NCI-H2107 treated with DMSO at 0.1 percent for 48 hours (cell line): ENCODE data around the gene VSTM2B.

ENCODE experiments used
- DNase-seq: peaks from one replicate; lab custom pipeline; 2025; ENCODE audit not compliant: unreplicated experiment; lab: John Stamatoyannopoulos, UW

The VSTM2B gene

DNA sequence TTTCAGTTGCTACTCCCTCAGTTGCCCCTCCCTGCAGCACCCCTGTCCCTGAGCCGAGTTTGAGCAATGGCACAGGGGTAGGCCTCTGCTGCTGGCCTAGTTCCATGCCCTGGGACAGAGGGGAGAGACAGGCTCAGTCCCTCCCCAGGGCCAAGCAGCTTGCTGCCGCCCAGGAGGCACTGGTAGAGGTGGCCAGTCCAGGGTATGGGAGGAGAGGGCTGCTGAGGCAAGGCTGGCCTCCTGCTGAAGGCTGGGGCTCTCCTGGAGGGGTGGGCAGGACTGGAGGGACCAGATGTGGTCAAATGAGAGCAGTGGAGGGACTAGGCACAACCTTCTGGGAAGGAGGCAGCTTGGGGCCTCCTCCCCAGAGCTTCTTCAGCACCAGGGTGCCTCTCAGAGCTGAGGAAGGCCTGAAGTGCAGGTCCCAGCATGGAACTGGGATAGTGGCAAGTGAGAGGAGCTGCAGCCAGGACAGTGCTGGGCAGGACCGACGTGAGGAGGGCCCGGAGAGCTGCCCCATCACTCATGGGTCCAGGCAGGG lies 29.8 kb upstream of the VSTM2B start:
- DNase-seq = no peak

DNA sequence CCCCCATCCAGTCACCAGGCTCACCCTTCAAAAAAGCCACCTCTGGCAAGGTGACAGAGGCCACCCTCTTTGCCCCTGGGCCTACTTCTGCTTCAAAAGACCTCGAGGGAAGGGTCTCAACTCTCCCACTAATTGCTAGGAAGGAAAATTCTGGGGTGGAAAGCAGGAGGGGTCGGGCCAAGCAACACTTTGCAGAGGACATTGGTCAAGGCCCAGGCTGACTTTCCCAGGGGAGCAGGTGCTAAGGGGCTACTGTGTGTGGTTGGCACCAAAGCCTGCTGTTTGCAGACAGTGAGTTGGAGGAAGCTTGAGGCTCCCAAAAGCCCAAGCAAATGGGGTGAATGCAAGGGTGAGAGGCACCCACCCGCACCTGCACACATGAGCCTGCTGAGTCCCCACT lies 28.6 kb upstream of the VSTM2B start:
- DNase-seq = no peak

DNA sequence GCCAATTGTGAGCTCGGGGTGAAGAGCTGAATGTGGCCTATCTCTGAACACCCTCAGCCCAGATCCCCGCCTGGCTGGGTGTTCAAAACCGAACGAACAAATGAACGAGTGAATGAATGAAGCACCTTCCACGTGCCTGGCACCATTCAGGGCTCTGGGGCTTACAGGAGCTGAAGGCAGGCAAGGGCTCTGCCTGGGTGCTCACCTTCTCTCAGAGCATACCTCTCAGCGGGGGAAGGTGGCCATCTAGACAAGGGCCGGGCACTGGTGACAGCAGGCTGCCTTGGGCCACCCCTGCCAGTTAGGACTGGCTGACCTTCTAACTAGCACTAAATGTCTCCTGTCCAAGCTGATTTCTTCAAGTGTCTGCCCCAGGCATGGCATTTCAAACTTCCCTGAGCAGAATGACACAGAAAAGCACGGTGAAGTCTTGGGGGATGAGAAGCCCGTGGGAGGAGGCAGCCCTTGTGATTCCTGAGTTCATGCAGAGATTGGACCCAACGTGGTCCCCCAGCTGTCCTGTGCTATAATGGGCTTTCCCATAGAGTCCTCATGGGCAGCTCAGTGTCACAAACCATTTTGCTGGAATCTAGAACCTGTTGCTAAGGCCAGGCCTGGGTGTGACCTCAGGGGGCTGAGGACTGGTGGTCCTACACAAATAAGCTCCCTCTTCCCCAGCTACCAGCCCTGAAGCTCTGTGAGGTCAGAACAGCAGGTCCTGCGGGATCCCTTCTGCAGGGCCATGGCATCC lies 27.9 kb upstream of the VSTM2B start:
- DNase-seq = no peak

DNA sequence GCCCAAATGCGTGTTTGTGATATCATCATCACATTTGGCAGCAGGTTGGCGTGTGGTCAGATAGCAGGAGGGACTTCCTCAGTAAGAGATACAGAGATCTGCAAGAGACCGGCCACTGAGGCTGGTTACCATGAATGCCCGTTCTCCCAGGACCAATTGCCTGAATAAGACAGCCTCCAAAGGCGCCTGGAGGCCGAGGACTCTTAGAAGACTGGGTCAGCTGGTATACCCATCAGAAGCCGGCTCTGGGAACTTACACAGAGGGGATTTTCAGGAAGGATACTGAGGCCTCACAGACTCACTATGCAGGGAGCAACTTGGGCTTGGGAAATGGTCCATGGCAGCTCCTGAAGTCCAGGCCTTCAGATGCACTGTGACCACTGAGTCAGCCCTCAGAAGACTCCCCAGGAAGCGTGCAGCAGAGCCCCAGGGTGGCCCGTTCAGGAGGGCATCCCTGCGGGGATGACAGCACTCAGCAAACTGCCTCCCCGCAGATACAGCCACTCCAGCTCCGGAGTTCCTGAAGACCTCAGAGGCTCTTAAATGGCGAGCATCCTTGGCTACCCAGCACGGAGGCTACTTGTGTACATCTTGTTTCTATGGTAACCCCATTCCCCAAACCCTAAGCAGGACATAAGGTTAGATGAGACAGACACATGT lies 26.4 kb upstream of the VSTM2B start:
- DNase-seq = no peak

DNA sequence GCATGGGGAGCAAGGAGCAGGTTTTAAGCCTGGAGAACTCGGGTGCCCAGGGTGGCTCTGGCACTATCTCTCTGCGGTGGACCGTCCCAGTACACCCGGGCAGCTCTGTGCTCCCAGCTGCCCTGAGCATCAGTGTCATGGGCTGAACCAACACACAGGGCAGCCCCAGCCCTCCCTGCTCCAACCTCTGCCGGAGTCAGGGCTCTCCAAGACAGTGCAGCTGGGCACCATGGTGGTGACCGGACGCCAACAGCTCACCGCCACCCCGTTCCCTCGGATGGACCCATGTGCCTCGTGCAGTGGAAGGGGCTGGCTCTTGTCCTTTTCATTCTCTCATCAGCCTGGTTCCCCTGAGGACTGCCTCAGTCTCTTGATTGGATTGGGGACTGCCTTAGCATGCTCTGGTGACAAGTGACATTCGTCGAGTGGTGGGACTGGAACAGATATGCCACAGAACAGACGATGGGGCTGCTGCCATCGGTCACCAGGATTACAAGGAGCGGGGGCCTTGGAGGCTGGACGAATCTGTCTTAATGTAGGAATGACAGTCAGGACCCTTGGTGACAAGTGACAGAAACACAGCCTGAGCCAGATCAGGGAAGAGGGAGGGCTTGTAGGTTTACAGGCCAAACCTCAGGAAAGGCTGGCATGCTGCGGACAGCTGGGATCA lies 25.7 kb upstream of the VSTM2B start:
- DNase-seq = no peak

DNA sequence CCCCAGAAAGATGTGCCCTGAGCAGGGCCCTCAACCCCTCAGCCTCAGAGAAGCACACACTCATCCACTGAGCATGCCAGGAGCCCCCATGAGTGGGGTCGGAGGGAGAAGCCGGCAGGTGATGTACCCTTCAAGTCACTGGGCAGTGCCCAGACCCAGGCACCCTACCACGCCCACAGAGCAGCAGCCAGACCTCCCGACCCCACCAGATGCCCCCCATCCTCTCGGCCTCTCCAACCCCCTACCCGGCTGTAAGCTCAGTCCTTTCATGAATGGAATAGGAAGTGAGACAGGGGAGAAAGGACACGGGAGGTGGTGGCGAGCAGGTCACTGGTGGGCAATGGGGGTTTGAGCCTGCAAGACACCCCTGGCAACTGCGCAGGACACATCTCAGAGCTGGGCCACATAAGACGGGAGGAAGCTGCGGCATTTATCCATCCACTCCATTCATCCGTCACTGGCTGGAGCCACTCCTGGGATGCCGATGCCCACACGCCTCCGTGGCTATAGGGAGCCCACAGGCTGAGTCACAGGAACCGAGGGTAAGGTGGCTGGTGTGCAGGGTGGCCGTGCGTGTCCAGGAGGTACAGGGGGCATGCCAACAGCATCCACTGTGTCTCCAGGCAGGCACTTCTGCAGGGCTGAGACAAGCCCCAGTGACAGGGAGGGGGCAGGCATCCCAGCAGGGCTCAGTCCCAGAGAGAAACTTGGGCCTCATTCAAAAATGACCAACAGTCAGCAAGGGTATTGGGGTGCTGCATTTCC lies 23.8 kb upstream of the VSTM2B start:
- no peak for DNase-seq

DNA sequence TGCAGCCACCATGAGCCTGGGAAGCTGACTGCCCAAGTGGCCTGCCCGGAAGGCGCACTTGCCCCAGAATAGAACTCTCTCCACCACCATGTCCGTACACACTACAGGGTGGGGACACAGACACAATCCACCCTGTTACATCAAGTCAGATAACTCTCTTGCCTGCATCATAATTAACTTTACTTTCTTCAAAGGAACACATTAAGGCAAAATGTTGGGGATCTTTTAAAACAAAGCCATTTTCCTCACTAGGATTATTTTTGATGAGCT lies 23.3 kb upstream of the VSTM2B start:
- no peak for DNase-seq

DNA sequence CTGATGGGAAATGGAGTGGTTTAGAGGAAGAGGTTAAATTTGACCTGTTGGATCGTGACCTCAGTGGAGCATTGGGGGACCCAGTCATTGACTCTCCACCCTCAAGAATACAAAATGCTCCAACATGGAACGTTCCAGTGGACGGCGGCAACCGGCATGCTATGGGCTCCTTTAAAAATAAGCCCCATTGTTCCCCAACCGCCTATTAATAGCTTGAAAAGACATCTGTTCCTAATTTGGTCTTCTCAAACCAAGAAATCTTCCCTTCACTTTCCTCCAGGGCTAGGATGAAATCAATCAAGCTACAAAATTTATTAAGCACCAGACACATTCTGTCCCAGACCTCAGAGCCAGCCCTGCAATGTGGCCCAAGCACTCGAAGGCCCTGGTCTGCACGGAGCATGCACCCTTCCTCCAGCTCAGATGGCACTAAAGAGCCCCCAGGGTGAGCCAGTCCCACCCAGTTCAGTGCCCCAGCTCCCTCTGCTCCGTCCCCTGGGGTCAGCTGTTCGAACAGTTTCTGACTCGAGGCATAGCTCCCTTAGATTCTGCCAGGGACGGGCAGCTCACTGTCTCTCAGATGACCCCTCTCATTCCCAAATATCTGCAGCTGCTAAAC lies 22.5 kb upstream of the VSTM2B start:
- DNase-seq = no peak

DNA sequence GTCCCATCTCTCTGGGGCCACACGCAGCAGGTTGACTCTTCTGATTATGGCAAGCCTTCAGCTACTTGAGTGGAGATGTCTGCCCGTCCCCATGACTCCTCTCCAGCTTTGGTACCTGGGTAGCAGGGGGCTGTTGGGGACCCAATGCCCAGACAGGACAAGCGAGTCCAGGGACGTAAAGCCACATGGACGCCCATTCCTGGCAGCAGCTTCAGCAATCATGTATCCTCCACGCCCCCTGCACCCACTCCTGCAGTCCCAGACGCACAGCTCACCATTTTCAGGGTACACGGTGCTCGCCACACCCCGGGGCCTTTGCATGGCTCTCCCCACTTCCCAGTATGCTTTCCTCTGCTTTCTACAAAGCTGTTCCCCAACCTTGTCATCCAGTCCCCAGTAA lies 22.0 kb upstream of the VSTM2B start:
- DNase-seq = no peak

DNA sequence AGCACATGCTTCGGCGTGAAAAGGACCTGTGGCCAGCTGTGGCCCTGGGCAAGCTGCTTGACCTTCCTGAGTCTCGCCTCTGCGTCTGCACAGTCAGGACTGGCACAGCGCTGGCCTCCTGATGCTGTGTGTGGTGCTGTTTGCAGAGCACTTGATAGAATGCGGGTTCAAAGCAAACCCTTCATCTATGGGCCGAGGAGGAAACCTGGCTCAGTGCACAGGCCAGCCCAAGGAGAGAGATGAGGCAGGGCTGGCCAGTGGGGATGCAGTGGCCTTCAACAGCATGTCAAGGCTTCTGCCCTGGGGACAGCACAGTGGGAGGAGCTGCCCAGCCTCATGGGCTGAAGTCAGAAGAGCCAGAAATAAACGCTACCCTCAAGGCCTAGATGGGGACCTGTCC lies 21.3 kb upstream of the VSTM2B start:
- DNase-seq = no peak

DNA sequence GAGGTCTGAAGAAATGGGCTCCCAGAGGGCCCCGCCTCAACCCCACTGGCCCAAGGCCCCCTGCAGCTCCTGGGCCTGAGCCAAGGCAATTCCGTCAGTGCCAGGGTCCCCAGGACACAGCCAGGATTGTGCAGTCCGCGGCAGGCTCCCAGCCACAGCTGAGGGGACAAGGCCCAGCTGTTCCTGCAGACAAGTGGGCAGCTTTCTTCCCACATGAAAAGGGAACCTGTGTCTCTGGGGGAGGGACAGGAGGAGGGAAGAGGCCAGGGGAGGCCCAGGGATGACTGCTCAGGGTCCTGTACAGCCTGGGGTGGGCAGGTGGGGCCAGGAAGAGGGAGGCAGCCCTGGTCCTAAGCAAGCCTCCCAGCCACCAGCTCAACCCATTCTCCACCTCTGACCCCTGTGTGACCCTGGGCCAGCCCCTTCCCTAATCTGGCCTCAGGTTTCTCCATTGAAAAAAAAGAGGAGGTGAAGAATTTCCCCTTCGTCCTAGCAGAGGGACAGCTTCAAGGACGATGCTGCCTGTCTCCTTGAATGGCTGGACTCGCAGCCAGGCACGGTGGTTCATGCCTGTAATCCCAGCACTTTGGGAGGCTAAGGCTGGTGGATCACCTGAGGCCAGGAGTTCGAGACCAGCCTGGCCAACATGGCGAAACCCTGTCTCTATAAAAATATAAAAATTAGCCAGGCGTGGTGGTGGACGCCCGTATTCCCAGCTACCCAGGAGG lies 20.5 kb upstream of the VSTM2B start:
- DNase-seq = no peak

DNA sequence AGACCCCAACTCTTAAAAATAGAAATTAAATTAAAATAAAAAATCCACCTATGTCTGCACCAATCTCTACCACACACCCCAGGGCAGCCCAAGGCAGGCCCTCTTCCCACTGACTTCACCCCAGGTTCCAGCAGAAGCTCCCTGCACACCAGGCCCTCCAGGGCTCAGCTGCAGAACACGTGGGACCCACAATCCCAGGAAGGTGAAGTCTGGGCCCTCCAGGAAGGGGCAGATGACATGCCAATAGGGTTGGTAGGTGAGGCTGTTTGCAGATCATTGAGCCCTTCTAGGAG lies 19.2 kb upstream of the VSTM2B start:
- no peak for DNase-seq

DNA sequence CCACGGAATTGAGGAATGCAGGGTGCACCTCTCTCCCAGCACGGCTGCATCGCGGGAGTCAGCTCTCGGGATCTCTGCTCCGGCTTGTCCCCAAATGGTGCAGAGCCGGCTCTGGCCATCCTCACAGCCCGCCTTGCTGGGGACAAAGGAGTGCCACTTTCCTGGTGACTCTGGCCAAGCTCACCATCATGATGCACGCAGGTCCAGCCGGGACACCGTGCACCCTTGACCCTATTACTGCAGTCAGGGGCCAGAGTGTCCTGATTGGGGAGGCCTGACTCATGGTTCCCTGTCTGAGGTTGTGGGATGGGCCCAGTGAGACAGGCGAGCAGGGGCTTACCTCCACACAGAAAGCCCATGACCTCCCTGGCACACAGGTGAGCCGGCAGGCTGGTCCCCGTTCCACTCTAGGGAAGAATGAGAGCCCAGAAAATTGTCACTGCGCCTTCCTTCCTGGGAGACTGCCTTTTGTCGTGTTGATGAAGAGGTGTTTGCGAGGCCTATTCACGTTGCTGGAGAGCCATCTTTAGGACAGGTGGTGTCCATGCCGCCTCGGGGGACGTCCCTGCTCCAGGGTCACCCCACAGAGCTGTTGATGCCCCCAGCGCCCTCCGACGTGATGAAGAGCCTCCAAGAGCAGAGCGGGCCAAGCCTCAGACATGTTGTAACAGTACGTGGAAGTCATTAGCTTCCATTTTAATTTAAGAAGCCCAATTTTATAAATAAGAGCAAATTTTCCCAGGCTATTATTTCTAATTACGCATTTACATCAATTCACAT lies 18.5 kb upstream of the VSTM2B start:
- no peak for DNase-seq

DNA sequence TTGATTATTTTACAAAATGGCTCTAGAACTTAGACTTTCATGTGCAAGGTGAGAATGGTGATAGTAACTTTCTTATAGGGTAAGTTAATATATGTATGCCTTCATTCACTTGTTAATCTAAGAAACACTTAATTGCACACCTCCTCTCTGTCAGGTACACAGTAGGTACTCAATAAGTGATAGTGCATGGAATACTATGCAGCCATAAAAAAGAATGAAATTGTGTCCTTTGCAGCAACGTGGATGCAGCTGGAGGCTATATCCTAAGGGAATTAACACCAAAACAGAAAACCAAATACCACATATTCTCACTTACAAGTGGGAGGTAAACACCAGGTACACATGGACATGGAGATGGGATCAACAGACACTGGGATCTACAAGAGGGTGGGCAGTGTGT lies 17.6 kb upstream of the VSTM2B start:
- DNase-seq = no peak

DNA sequence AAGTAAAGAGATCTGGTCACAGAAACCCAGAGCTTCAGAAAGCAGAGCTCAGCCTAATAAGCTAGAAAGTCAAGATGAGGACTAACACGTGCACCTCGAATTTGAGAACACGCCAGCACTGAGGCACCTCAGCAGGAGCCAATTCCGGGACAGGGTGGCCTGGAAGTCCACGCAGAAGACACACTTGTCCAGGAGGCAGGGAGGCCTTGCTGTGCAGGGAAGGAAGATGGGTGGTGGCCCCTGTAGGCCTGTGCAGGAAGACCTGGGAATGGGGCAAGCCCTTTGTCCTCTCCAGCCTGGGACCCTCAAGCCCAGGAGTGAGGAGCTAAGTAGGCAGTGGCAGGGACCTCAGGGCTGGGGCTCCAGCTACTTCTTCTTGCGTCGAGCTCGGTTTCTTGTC lies 16.3 kb upstream of the VSTM2B start:
- DNase-seq = no peak

DNA sequence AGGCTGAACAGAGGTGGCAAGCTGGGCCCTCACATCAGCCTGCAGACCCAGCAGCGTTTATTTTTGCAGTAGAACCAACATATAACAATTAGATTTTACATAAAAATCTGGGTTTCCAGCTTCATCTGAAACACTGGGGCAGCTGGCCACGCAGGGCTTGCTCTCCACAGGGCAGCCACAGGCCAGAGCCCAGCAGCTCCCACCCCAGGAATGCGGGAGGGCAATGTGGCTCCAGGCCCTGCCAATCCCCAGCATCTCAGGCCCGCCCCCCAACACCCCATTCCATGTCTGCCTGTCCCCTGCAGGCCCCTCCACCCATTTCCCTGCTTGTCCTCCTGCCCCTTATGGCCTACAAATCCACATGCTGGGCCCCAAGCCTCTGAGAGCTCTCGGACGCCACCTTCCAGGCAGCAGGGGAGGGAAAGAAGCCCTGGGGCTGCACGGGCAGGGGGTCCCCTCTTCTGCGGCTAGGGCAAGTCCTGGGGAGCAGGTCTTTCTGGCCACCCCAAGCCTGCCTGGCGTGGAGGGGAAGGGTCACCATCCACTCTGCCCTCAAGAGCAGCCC lies 15.0 kb upstream of the VSTM2B start:
- DNase-seq = no peak

DNA sequence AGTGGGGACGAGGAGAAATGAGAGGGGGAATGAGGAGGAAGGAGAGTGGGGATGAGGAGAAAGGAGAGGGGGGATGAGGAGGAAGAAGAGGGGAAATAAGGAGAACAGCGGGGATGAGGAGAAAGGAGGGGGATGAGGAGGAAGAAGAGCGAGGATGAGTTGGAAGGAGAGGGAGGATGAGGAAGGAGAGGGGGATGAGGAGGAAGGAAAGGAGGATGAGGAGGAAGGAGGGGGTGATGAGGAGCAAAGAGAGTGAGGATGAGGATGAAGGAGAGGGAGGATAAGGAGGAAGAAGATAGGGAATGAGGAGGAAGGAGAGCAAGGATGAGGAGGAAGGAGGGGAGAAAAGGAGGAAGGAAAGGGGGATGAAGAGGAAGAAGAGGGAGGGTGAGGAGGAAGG lies 14.0 kb upstream of the VSTM2B start:
- no peak for DNase-seq

DNA sequence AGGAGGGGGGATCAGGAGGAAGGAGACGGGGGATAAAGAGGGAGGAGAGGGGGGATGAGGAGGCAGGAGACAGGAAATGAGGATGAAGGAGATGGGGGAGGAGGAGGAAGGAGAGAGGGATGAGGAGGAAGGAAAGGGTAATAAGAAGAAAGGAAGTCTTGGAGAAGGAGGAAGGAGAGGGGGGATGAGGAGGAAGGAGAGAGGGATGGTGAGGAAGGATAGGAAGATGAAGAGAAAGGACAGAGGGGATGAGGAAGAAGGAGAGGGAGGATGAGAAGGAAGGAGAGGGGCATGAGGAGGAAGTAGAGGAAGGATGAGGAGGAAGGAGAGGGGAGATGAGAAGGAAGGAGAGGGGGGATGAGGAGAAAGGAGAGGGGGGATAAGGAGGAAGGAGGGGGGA lies 13.0 kb upstream of the VSTM2B start:
- DNase-seq = no peak

DNA sequence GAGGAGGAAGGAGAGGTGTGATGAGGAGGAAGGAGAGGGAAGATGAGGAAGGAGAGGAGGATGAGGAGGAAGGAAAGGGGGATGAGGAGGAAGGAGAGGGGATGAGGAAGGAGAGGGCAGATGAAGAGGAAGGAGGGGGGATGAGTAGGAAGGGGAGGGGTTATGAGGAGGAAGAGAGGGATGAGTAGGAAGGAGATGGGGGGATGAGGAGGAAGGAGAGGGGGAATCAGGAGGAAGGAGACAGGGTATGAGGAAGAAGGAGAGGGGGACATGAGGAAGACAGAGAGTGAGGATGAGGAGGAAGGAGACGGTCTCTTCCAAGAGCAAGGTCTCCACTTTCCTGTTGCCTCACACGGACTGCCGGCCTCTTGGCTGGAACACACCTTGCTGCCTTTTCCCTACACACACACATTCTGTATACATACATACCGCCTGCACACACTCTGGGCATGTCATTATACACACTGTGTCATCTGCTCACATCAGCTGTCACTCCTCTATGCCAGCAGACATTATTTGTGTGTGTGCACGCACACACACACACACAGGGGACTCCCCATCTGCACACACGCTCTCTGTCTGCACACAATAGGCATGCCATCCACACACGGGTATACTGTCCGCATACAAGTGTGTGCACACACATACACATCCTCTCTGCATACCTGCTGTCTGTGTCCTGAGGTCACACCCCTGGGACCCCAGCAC lies 11.1 kb upstream of the VSTM2B start:
- DNase-seq = no peak
